Rectal smooth muscle tissue (tissue), 1 donor: Measurements from ENCODE around the gene LPIN2.
A peak's percentile ranks its signal among the peaks of the same experiment; 100 is the strongest.

ENCODE experiments used
- H3K27ac ChIP-seq: one replicate; pipeline ENCODE4 v1.7.0; 2013; ENCODE audit warnings: low read depth, low read length, inconsistent platforms
- H3K27me3 ChIP-seq: one replicate; pipeline ENCODE4 v1.7.0; 2013; ENCODE audit warnings: low read length; ENCODE audit not compliant: control insufficient read depth, insufficient read depth
- H3K36me3 ChIP-seq: one replicate; pipeline ENCODE4 v1.7.0; 2013; ENCODE audit warnings: low read length; ENCODE audit not compliant: control insufficient read depth, insufficient read depth
- H3K4me1 ChIP-seq: one replicate; pipeline ENCODE4 v1.7.0; 2013; ENCODE audit warnings: low read length; ENCODE audit not compliant: control insufficient read depth, insufficient read depth
- H3K4me3 ChIP-seq: one replicate; pipeline ENCODE4 v1.7.0; 2013; ENCODE audit warnings: low read length
- H3K9ac ChIP-seq: one replicate; pipeline ENCODE4 v1.7.0; 2013; ENCODE audit warnings: low read length

Gene LPIN2

GRCh38 chr18:3013024-3013804 lies at the start of gene LPIN2:
TSS of gene LPIN2 (minus strand) at chr18:3013144. CDS start at chr18:2960840, 52,304 bp downstream.
- Histone ChIP-seq H3K9ac (no peak within 1 kb of the TSS), H3K36me3 (no peaks in the 10 kb centered on the region), H3K4me3 (peak within 1 kb of the TSS; percentile 74), H3K27ac (peak within 1 kb of the TSS; percentile 88), H3K4me1 (no peaks in the 10 kb centered on the region), H3K27me3 (no peaks in the 10 kb centered on the region)

- no peak overlapping the region for H3K4me3 ChIP-seq
- no peaks in the 10 kb centered on the region for H3K4me1 ChIP-seq
- H3K27ac ChIP-seq = no peak overlapping the region
- no peaks in the 10 kb centered on the region for H3K27me3 ChIP-seq
- H3K36me3 ChIP-seq = no peaks in the 10 kb centered on the region
- H3K9ac ChIP-seq = no peak overlapping the region
Observed at GRCh38 chr18:3061581-3062312, 48.8 kb upstream of the LPIN2 start.

- H3K9ac ChIP-seq = no peak overlapping the region
- no peaks in the 10 kb centered on the region for H3K4me1 ChIP-seq
- no peaks in the 10 kb centered on the region for H3K27me3 ChIP-seq
- H3K27ac ChIP-seq = no peak overlapping the region
- no peak overlapping the region for H3K4me3 ChIP-seq
- H3K36me3 ChIP-seq = no peaks in the 10 kb centered on the region
Observed at GRCh38 chr18:3060667-3061580, 48.0 kb upstream of the LPIN2 start.

GRCh38 chr18:3059272-3059671 lies 46.3 kb upstream of the LPIN2 start:
- Histone ChIP-seq H3K4me3 (no peak overlapping the region), H3K27ac (no peak overlapping the region), H3K4me1 (no peaks in the 10 kb centered on the region), H3K27me3 (no peaks in the 10 kb centered on the region), H3K9ac (no peak overlapping the region), H3K36me3 (no peaks in the 10 kb centered on the region)

- H3K36me3 ChIP-seq = no peaks in the 10 kb centered on the region
- H3K9ac ChIP-seq = no peak overlapping the region
- H3K4me3 ChIP-seq = no peak overlapping the region
- no peaks in the 10 kb centered on the region for H3K4me1 ChIP-seq
- H3K27me3 ChIP-seq = no peaks in the 10 kb centered on the region
- H3K27ac ChIP-seq = no peak overlapping the region
Observed at GRCh38 chr18:3058328-3059191, 45.6 kb upstream of the LPIN2 start.

GRCh38 chr18:3057526-3057925 lies 44.6 kb upstream of the LPIN2 start:
- H3K9ac ChIP-seq = no peak overlapping the region
- H3K27me3 ChIP-seq = no peaks in the 10 kb centered on the region
- H3K4me1 ChIP-seq = no peaks in the 10 kb centered on the region
- no peak overlapping the region for H3K27ac ChIP-seq
- H3K4me3 ChIP-seq = no peak overlapping the region
- H3K36me3 ChIP-seq = no peaks in the 10 kb centered on the region

- Histone ChIP-seq H3K4me3 (no peak overlapping the region), H3K36me3 (no peaks in the 10 kb centered on the region), H3K27me3 (no peaks in the 10 kb centered on the region), H3K4me1 (no peaks in the 10 kb centered on the region), H3K27ac (no peak overlapping the region), H3K9ac (no peak overlapping the region)
Observed at GRCh38 chr18:3056311-3056710, 43.4 kb upstream of the LPIN2 start.

- H3K4me1 ChIP-seq = no peaks in the 10 kb centered on the region
Observed at GRCh38 chr18:3055816-3056215, 42.9 kb upstream of the LPIN2 start.

GRCh38 chr18:3055186-3055728 lies 42.3 kb upstream of the LPIN2 start:
- H3K27me3 ChIP-seq = no peaks in the 10 kb centered on the region
- H3K4me3 ChIP-seq = no peak overlapping the region
- H3K36me3 ChIP-seq = no peaks in the 10 kb centered on the region
- no peak overlapping the region for H3K27ac ChIP-seq
- H3K4me1 ChIP-seq = no peaks in the 10 kb centered on the region
- H3K9ac ChIP-seq = no peak overlapping the region

More at GRCh38 chr18:3055816-3056215, 42.9 kb upstream of the LPIN2 start:
- no peaks in the 10 kb centered on the region for H3K36me3 ChIP-seq
- H3K9ac ChIP-seq = no peak overlapping the region
- H3K27me3 ChIP-seq = no peaks in the 10 kb centered on the region
- no peak overlapping the region for H3K4me3 ChIP-seq
- H3K27ac ChIP-seq = no peak overlapping the region

- H3K4me3 ChIP-seq = no peak overlapping the region
- H3K4me1 ChIP-seq = no peaks in the 10 kb centered on the region
- no peak overlapping the region for H3K27ac ChIP-seq
- H3K9ac ChIP-seq = no peak overlapping the region
- H3K36me3 ChIP-seq = no peaks in the 10 kb centered on the region
- H3K27me3 ChIP-seq = no peaks in the 10 kb centered on the region
Observed at GRCh38 chr18:3054780-3055179, 41.8 kb upstream of the LPIN2 start.

GRCh38 chr18:3054214-3054613 lies 41.3 kb upstream of the LPIN2 start:
- Histone ChIP-seq H3K36me3 (no peaks in the 10 kb centered on the region), H3K27me3 (no peaks in the 10 kb centered on the region), H3K4me1 (no peaks in the 10 kb centered on the region), H3K4me3 (no peak overlapping the region), H3K9ac (no peak overlapping the region), H3K27ac (no peak overlapping the region)
